Measurements from ENCODE around the gene PDE8A. TPM values are rescaled to one million over a fixed set of nuclear protein-coding genes. Genes with fewer than 3 reads are reported as not detected.

Gene PDE8A
- total and polyA plus RNA-seq, 10 of the 15 experiments (the other 5 are each of a cell fraction or from before 2014, with no cell fraction given): 6.7 to 69.2 (median 27.2) TPM

- SMC1A ChIA-PET (ENCODE audit: uncharacterized antibody, unreplicated experiment): interaction anchor here (1.6 to 1.7 kb wide), 2 partner anchors 18 to 44 kb away, joined by 3 to 4 read pairs; no protein-coding TSS in a partner anchor
- Histone ChIP-seq H3K27me3 (replicated peaks in 1 of 2; ENCODE audit: control insufficient read depth in 2 of 2, insufficient read depth in 2 of 2, low read length in 1 of 2) (no peaks in the 10 kb centered on the region), H3K36me3 (ENCODE audit: control insufficient read depth in 2 of 2, insufficient read depth in 2 of 2, low read length in 1 of 2) (no peaks in the 10 kb centered on the region), H3K9ac (ENCODE audit: control insufficient read depth, insufficient read depth, low read length) (peak overlapping the region; percentile 59), H2AFZ (ENCODE audit: control insufficient read depth, low read depth, low read length) (no peak overlapping the region), H3K4me3 (peak overlapping the region; percentile 20; the same call in 1 of the 2 replicates), H3K79me2 (ENCODE audit: control insufficient read depth, insufficient read depth, low read length) (peaks cover 68% of the 10 kb centered on the region), H3K4me1 (ENCODE audit: control insufficient read depth, insufficient read depth, low read length) (peaks cover 43% of the 10 kb centered on the region), H3K9me3 (replicated peaks; ENCODE audit: control insufficient read depth, insufficient read depth, low read length) (no peaks in the 10 kb centered on the region), H3K4me2 (ENCODE audit: control insufficient read depth, insufficient read depth) (peak overlapping the region; percentile 73), H4K20me1 (ENCODE audit: control insufficient read depth, insufficient read depth) (no peaks in the 10 kb centered on the region), H3K27ac (ENCODE audit: control insufficient read depth, insufficient read depth) (peak overlapping the region; percentile 76)
- in situ Hi-C loops (cut with MboI) (no loop called here), intact Hi-C loops (cut with micrococcal nuclease; ENCODE audit: unreplicated experiment) (no loop called here)
- RAD21 ChIA-PET (ENCODE audit: unreplicated experiment): interaction anchor here (1.1 to 4.6 kb wide), 5 partner anchors 10 to 44 kb away, joined by 3 to 21 read pairs (median 9); no protein-coding TSS in a partner anchor
- FAIRE-seq: no peak
- peak; percentile 22 for ATAC-seq
- DNase-seq (ENCODE audit: low read depth, low spot score): no peak
- 47% methylated on average over 2 of the region's 2 CpGs for WGBS (ENCODE audit: insufficient coverage, insufficient replicate concordance, low lambda C conversion rate, missing lambda C conversion rate)
- POLR2A ChIA-PET: interaction anchor here (1.5 kb wide), 1 partner anchor 21 kb away, joined by 3 read pairs; no protein-coding TSS in a partner anchor
- TF ChIP-seq POLR2A (IDR thresholded peaks at IDR 0.05; ENCODE audit: low read depth, low read length) (no peak), MTA2 (IDR thresholded peaks at IDR 0.05; ENCODE audit: low read depth) (no peak), ATF7 (IDR thresholded peaks at IDR 0.05; ENCODE audit: low read depth) (peak; percentile 58), CBFB (IDR thresholded peaks at IDR 0.05; ENCODE audit: low read depth) (0 out of 2 replicates have a peak, but pooled peaks have one; percentile 13), RUNX3 (IDR thresholded peaks at IDR 0.05; ENCODE audit: low read length) (peak; percentile 76)
- no TSS peak for BruUV-seq (replicated peaks)
- CTCF ChIA-PET: interaction anchor here (2.4 kb wide), 1 partner anchor 18 kb away, joined by 6 read pairs; no protein-coding TSS in a partner anchor
Observed at GRCh38 chr15:85026304-85027032, 44.8 kb downstream of the PDE8A start.

GRCh38 chr15:85027033-85027380 is 45.4 kb downstream of the PDE8A start:
- Histone ChIP-seq H3K4me3 (peak overlapping the region; percentile 20; the same call in 1 of the 2 replicates), H3K27ac (ENCODE audit: control insufficient read depth, insufficient read depth) (peak overlapping the region; percentile 76), H3K79me2 (ENCODE audit: control insufficient read depth, insufficient read depth, low read length) (peaks cover 63% of the 10 kb centered on the region), H3K27me3 (replicated peaks in 1 of 2; ENCODE audit: control insufficient read depth in 2 of 2, insufficient read depth in 2 of 2, low read length in 1 of 2) (no peaks in the 10 kb centered on the region), H3K36me3 (ENCODE audit: control insufficient read depth in 2 of 2, insufficient read depth in 2 of 2, low read length in 1 of 2) (no peaks in the 10 kb centered on the region), H3K4me2 (ENCODE audit: control insufficient read depth, insufficient read depth) (peak overlapping the region; percentile 71), H3K9ac (ENCODE audit: control insufficient read depth, insufficient read depth, low read length) (peak overlapping the region; percentile 59), H3K4me1 (ENCODE audit: control insufficient read depth, insufficient read depth, low read length) (peaks cover 43% of the 10 kb centered on the region), H4K20me1 (ENCODE audit: control insufficient read depth, insufficient read depth) (no peaks in the 10 kb centered on the region), H3K9me3 (replicated peaks; ENCODE audit: control insufficient read depth, insufficient read depth, low read length) (no peaks in the 10 kb centered on the region), H2AFZ (ENCODE audit: control insufficient read depth, low read depth, low read length) (no peak overlapping the region)
- DNase-seq (ENCODE audit: low read depth, low spot score) (no peak), ATAC-seq (no peak), FAIRE-seq (no peak)
- ChIA-PET POLR2A (no interaction called here), SMC1A (ENCODE audit: uncharacterized antibody, unreplicated experiment) (no interaction called here), CTCF (interaction anchor here (2.4 kb wide), 1 partner anchor 17 kb away, joined by 6 read pairs; no protein-coding TSS in a partner anchor), RAD21 (ENCODE audit: unreplicated experiment) (no interaction called here)
- BruUV-seq (replicated peaks): no TSS peak
- 0 out of 2 replicates have a peak, but pooled peaks have one; percentile 12 for TF ChIP-seq NFIC (IDR thresholded peaks at IDR 0.05; ENCODE audit: low read depth, low read length)
- TF ChIP-seq RELA (IDR thresholded peaks at IDR 0.05; ENCODE audit: borderline replicate concordance, partially characterized antibody): no peak
- no peak for TF ChIP-seq PKNOX1 (IDR thresholded peaks at IDR 0.05)
- 0 out of 2 replicates have a peak, but pooled peaks have one; percentile 7 for TF ChIP-seq CBFB (IDR thresholded peaks at IDR 0.05; ENCODE audit: low read depth)
- TF ChIP-seq MEF2B (IDR thresholded peaks at IDR 0.05; ENCODE audit: partially characterized antibody, poor library complexity, severe bottlenecking): peak; percentile 33
- intact Hi-C loops (cut with micrococcal nuclease; ENCODE audit: unreplicated experiment) (no loop called here), in situ Hi-C loops (cut with MboI) (no loop called here)
